ENCODE data around the gene SLC9A9. TPM values are rescaled to one million over a fixed set of nuclear protein-coding genes. Genes with fewer than 3 reads are reported as not detected.

The SLC9A9 gene
- total RNA-seq, 1 donor from 2014 or later: 3.5 TPM

DNA sequence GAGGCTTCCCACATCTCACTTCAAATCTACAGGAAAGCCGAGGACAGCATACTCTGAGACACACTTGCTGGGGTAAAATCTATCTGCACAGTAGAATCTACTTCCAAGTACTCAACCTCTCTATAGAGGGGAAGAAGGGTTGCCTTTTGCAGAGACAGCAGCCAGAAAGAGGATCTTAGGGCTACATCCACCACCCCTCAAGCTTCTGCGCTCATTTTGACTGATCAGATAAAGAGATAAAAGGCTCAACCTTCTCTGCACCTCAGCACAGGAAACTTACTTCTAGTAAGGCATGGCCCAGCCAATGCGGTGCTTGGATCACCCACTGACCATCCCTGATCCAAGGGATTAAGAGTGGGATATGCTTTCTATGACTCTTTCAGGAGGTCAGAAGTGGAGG lies 6.9 kb upstream of the SLC9A9 start:
- no peaks in the 10 kb centered on the region for H3K36me3 Mint-ChIP-seq (ENCODE audit: unreplicated experiment)
- no peak for DNase-seq (ENCODE audit: extremely low spot score, unreplicated experiment)
- H3K4me3 Mint-ChIP-seq (ENCODE audit: unreplicated experiment): no peak overlapping the region
- H3K27ac Mint-ChIP-seq (ENCODE audit: unreplicated experiment): no peak overlapping the region
- peaks cover 23% of the 10 kb centered on the region for H3K27me3 Mint-ChIP-seq (ENCODE audit: unreplicated experiment)
- TF ChIP-seq, protein P1, sequence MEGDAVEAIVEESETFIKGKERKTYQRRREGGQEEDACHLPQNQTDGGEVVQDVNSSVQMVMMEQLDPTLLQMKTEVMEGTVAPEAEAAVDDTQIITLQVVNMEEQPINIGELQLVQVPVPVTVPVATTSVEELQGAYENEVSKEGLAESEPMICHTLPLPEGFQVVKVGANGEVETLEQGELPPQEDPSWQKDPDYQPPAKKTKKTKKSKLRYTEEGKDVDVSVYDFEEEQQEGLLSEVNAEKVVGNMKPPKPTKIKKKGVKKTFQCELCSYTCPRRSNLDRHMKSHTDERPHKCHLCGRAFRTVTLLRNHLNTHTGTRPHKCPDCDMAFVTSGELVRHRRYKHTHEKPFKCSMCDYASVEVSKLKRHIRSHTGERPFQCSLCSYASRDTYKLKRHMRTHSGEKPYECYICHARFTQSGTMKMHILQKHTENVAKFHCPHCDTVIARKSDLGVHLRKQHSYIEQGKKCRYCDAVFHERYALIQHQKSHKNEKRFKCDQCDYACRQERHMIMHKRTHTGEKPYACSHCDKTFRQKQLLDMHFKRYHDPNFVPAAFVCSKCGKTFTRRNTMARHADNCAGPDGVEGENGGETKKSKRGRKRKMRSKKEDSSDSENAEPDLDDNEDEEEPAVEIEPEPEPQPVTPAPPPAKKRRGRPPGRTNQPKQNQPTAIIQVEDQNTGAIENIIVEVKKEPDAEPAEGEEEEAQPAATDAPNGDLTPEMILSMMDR (IDR thresholded peaks at IDR 0.05): no peak
- H3K4me1 Mint-ChIP-seq (ENCODE audit: unreplicated experiment): no peaks in the 10 kb centered on the region
- H3K9me3 Mint-ChIP-seq (ENCODE audit: unreplicated experiment): no peaks in the 10 kb centered on the region

DNA sequence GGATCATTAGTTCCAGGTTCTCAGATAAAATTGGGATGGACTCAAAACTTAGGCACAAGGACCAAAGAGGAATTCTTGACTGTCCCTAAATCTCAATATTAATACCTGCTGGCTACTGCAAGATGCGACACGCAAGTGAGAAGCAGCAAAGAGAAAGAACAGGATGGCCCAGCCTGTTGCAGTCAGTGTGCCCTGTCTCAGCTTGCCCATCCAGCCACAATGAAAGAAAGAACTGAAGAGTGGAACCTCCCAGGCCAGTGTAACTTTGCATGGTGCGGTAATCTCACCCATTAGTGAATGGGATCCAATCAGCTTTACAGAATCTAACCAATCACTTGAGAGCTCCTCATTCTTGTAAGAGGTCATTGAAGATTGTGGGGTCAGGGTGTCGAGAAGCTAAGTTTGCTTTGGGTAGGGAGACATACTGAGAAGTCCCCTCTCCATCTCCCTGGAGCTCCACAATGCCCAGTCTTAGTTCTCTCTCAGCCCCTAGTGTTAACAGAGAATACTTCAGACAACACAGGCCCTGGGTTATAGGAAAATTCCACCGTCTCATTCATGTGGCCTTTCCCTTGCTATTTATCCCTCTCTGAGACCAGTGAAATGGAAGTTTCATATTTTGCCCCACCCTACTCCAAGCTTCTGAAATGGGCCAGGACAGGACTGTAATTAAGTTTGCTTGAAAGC lies 3.2 kb upstream of the SLC9A9 start:
- TF ChIP-seq, protein P1 (IDR thresholded peaks at IDR 0.05): no peak
- Mint-ChIP-seq H3K27ac (ENCODE audit: unreplicated experiment) (no peak overlapping the region), H3K4me3 (ENCODE audit: unreplicated experiment) (no peak overlapping the region), H3K4me1 (ENCODE audit: unreplicated experiment) (peaks cover 19% of the 10 kb centered on the region), H3K9me3 (ENCODE audit: unreplicated experiment) (no peaks in the 10 kb centered on the region), H3K27me3 (ENCODE audit: unreplicated experiment) (peaks cover 14% of the 10 kb centered on the region), H3K36me3 (ENCODE audit: unreplicated experiment) (no peaks in the 10 kb centered on the region)
- DNase-seq (ENCODE audit: extremely low spot score, unreplicated experiment): no peak

DNA sequence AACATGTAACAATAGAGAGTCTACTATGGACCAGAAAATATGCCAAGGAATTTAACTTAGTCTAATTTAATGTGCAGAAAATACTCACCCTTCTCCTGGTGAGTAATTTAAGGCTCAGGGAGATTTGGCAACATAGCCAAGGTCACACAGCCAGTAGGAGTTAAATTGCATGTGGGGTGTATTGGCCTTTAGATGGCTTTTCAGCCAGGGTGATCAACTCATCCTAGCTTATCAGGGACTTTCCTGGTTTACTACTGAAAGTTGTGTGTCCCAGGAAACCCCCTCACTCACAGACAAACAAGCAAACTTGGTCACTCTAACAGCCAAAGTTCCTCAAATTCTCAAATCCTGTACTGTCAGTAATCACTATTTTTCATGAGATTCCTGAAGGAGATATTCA lies 2.6 kb upstream of the SLC9A9 start:
- Mint-ChIP-seq H3K27me3 (ENCODE audit: unreplicated experiment) (peaks cover 11% of the 10 kb centered on the region), H3K36me3 (ENCODE audit: unreplicated experiment) (no peaks in the 10 kb centered on the region), H3K4me3 (ENCODE audit: unreplicated experiment) (no peak overlapping the region), H3K4me1 (ENCODE audit: unreplicated experiment) (peaks cover 20% of the 10 kb centered on the region), H3K27ac (ENCODE audit: unreplicated experiment) (no peak overlapping the region), H3K9me3 (ENCODE audit: unreplicated experiment) (no peaks in the 10 kb centered on the region)
- TF ChIP-seq, protein P1 (IDR thresholded peaks at IDR 0.05): no peak
- no peak for DNase-seq (ENCODE audit: extremely low spot score, unreplicated experiment)

DNA sequence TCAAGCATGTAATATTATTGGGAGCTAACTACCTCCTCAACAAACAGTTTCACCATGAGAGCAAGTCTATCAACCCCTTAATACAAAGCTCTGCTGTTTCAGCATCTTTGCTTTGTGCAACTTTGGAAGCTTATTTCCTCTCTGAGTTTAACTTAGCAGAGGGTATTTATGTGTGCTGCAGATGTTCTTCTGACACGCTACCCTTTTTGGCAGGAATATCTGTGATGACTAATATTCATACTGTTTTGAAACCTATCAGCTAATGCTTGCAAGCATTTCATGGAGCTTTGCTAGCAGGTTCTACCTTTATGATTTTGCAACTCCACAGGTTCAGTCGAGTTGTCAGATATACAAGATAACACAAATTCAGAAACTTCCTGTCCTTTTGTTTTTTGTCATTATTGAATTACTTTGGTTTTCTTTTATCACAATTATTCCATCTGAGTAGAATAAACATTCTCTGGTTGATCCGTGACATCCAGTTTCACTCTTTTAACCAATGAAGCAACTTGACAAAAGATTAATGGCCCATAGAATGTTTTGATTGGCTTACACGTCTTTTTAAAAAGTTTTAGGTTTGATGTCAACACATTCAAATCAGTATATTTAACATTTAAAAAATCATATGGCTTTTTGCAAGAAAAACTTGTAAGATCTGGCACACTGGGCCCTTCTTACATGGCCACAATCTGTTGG lies 1.7 kb upstream of the SLC9A9 start:
- Mint-ChIP-seq H3K4me3 (ENCODE audit: unreplicated experiment) (no peak overlapping the region), H3K36me3 (ENCODE audit: unreplicated experiment) (no peaks in the 10 kb centered on the region), H3K27me3 (ENCODE audit: unreplicated experiment) (peaks cover 8% of the 10 kb centered on the region), H3K27ac (ENCODE audit: unreplicated experiment) (peak overlapping the region; percentile 10), H3K4me1 (ENCODE audit: unreplicated experiment) (peaks cover 20% of the 10 kb centered on the region), H3K9me3 (ENCODE audit: unreplicated experiment) (no peaks in the 10 kb centered on the region)
- DNase-seq (ENCODE audit: extremely low spot score, unreplicated experiment): no peak
- TF ChIP-seq, protein P1 (IDR thresholded peaks at IDR 0.05): no peak

DNA sequence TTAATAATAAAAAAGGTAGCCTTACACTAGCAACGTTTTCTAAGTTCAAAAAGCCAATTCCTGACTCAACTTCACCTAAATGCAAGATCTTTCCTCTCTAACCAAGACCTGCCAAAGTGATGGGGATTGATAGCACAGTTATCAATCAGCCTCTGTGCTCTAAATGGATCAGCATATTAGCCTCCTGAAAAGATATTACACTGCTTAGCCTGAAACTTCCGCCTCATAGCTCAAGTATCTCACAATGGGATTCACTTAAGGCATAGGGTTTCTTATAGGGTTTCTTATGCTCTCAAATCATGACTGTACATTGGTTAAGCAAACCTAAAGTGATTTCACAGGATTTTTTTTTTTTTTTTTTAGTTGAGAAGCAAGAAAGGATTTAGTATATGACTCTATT lies 436 bp upstream of the SLC9A9 start:
- peak overlapping the region; percentile 79 for H3K27ac Mint-ChIP-seq (ENCODE audit: unreplicated experiment)
- no peaks in the 10 kb centered on the region for H3K9me3 Mint-ChIP-seq (ENCODE audit: unreplicated experiment)
- DNase-seq (ENCODE audit: extremely low spot score, unreplicated experiment): no peak
- peaks cover 20% of the 10 kb centered on the region for H3K4me1 Mint-ChIP-seq (ENCODE audit: unreplicated experiment)
- peaks cover 4% of the 10 kb centered on the region for H3K27me3 Mint-ChIP-seq (ENCODE audit: unreplicated experiment)
- TF ChIP-seq, protein P1 (IDR thresholded peaks at IDR 0.05): no peak
- peak overlapping the region; percentile 89 for H3K4me3 Mint-ChIP-seq (ENCODE audit: unreplicated experiment)
- no peaks in the 10 kb centered on the region for H3K36me3 Mint-ChIP-seq (ENCODE audit: unreplicated experiment)

All from osteocyte (in vitro differentiated cells).